SK-N-SH treated with all-trans-retinoic acid at 6 μM for 48 hours (cell line): Measurements from ENCODE around the gene NID1.

ENCODE experiments used
- ARNTL ChIP-seq: fragments of 450-650 bp; formaldehyde crosslinking; IDR thresholded peaks from 2 replicates; pipeline ENCODE4 v1.5.0; 2020; ENCODE audit warnings: low read depth, mild to moderate bottlenecking, moderate library complexity, borderline replicate concordance
- CSDC2 ChIP-seq: fragments of 250-450 bp; sonication (Bioruptor Pico); IDR thresholded peaks from 2 replicates; pipeline ENCODE4 v1.5.0; 2020; ENCODE audit warnings: mild to moderate bottlenecking, moderate library complexity
- ISL1 ChIP-seq: fragments of 250-450 bp; sonication (Bioruptor Pico); IDR thresholded peaks from 2 replicates; pipeline ENCODE4 v2.1.2; 2022; ENCODE audit warnings: mild to moderate bottlenecking, moderate library complexity
- OSR1 ChIP-seq: fragments of 250-450 bp; sonication (Bioruptor Pico); IDR thresholded peaks from 2 replicates; pipeline ENCODE4 v1.8.0; 2022; ENCODE audit warnings: moderate library complexity, mild to moderate bottlenecking, inconsistent platforms
- TOX ChIP-seq: fragments of 250-450 bp; sonication (Bioruptor Pico); IDR thresholded peaks from 2 replicates; pipeline ENCODE4 v1.8.0; 2021; ENCODE audit warnings: mild to moderate bottlenecking, moderate library complexity, borderline replicate concordance
- ZFP3 ChIP-seq: fragments of 250-450 bp; sonication (Bioruptor Pico); IDR thresholded peaks from 2 replicates; pipeline ENCODE4 v1.5.0; 2020; ENCODE audit warnings: mild to moderate bottlenecking, moderate library complexity
- ZNF565 ChIP-seq: fragments of 450-650 bp; formaldehyde crosslinking; conservative IDR thresholded peaks from 2 replicates; pipeline ENCODE4 v1.5.0; 2020; ENCODE audit warnings: low read depth, mild to moderate bottlenecking, moderate library complexity
- ZNF8 ChIP-seq: fragments of 450-650 bp; formaldehyde crosslinking; IDR thresholded peaks from 2 replicates; pipeline ENCODE4 v1.5.0; 2020; ENCODE audit warnings: mild to moderate bottlenecking, moderate library complexity
- TF ChIP-seq, protein P1 (sequence below): fragments of 250-450 bp; sonication (Bioruptor Pico); IDR thresholded peaks from 2 replicates; pipeline ENCODE4 v1.5.1; 2020; ENCODE audit warnings: low read depth, mild to moderate bottlenecking, moderate library complexity
- TF ChIP-seq, protein P2 (sequence below): fragments of 250-450 bp; sonication (Bioruptor Pico); IDR thresholded peaks from 2 replicates; pipeline ENCODE4 v1.8.0; 2021; ENCODE audit warnings: low read depth, mild to moderate bottlenecking, moderate library complexity, borderline replicate concordance

DNA sequence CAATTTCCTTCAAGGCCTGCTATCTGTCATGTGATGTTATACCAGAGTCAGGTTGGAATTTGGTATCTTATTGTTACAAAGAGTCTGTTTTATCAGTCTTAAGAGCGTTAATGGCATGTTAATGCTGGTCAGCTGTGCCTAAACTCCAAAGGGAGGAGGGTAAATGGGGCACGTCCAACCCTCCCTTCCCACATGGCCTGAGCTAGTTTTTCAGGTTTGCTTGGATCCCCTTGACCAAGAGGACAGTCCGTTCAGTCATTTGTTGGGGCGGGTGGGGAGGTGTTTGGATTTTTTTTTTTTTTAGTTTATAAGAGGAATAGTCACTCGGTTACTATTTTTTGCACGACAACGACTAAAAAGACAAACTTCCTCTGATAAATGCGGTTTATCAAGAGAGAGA is 134.3 kb downstream of the NID1 start:
- TF ChIP-seq ZNF8 (CRISPR knock-in tag) (no peak), ZFP3 (CRISPR knock-in tag) (no peak), ISL1 (no peak), ARNTL (no peak), CSDC2 (CRISPR knock-in tag) (no peak), ZNF565 (CRISPR knock-in tag) (no peak), TOX (CRISPR knock-in tag) (no peak), OSR1 (CRISPR knock-in tag) (no peak)
- TF ChIP-seq, protein P1, sequence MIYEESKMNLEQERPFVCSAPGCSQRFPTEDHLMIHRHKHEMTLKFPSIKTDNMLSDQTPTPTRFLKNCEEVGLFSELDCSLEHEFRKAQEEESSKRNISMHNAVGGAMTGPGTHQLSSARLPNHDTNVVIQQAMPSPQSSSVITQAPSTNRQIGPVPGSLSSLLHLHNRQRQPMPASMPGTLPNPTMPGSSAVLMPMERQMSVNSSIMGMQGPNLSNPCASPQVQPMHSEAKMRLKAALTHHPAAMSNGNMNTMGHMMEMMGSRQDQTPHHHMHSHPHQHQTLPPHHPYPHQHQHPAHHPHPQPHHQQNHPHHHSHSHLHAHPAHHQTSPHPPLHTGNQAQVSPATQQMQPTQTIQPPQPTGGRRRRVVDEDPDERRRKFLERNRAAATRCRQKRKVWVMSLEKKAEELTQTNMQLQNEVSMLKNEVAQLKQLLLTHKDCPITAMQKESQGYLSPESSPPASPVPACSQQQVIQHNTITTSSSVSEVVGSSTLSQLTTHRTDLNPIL (CRISPR knock-in tag) = no peak
- TF ChIP-seq, protein P2, sequence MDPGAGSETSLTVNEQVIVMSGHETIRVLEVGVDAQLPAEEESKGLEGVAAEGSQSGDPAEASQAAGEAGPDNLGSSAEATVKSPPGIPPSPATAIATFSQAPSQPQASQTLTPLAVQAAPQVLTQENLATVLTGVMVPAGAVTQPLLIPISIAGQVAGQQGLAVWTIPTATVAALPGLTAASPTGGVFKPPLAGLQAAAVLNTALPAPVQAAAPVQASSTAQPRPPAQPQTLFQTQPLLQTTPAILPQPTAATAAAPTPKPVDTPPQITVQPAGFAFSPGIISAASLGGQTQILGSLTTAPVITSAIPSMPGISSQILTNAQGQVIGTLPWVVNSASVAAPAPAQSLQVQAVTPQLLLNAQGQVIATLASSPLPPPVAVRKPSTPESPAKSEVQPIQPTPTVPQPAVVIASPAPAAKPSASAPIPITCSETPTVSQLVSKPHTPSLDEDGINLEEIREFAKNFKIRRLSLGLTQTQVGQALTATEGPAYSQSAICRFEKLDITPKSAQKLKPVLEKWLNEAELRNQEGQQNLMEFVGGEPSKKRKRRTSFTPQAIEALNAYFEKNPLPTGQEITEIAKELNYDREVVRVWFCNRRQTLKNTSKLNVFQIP (CRISPR knock-in tag) = no peak
